ENCODE measurements around the gene PPP3R1. TPM values are rescaled to one million over a fixed set of nuclear protein-coding genes. Genes with fewer than 3 reads are reported as not detected.

PPP3R1 gene
- total RNA-seq, 1 experiment from 2014 or later, result 26.5 TPM

DNA sequence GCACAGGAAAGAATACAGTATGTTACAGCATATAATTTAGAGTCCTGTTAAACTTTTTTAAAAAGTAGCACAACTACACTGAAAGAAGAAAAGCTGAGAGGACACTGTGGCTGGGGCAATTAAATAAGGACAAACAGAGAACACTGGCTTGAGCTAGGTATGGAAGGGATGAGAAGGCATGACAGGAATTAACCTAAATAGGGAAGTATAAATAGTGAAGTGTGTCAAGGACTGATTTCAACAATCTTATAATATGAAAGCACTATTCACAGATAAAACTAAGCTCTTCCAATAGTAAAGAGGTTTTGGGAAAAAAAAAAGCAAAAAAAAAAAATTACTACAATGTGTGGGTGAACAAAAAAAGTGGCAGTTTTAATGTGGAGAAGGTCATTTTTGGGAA is 45.5 kb downstream of the PPP3R1 start:
- Histone ChIP-seq H3K4me1 (replicated peaks) (no peaks in the 10 kb centered on the region), H3K9me3 (replicated peaks) (no peaks in the 10 kb centered on the region), H3K27me3 (replicated peaks) (no peaks in the 10 kb centered on the region), H3K4me3 (no peak overlapping the region), H3K27ac (no peak overlapping the region), H3K36me3 (peaks cover 20% of the 10 kb centered on the region; the same call in 1 of the 2 replicates)
- no peak for DNase-seq (ENCODE audit: low read depth in 1 of 2, low spot score in 2 of 2)

DNA sequence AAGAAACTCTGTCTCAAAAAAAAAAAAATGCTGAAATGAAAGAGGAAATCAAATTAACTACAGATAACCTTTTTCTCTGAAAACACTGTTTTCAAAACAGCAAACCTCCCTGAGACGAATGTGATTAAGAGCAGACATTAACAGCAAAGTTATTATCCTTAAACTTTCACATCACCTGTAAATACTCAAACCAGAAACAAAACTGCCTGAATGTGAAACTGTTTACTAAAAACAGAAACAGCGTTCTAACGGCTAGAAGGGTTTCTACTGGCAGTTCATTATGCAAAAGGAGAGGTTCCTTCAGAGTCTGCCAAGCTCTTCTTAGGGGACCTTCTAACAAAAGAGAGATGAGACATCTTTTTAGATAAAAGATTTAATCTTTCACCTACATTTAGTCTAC is 48.7 kb downstream of the PPP3R1 start:
- Histone ChIP-seq H3K4me1 (replicated peaks) (no peaks in the 10 kb centered on the region), H3K27ac (no peak overlapping the region), H3K9me3 (replicated peaks) (no peaks in the 10 kb centered on the region), H3K4me3 (no peak overlapping the region), H3K36me3 (peaks cover 14% of the 10 kb centered on the region; the same call in 1 of the 2 replicates), H3K27me3 (replicated peaks) (no peaks in the 10 kb centered on the region)
- DNase-seq (ENCODE audit: low read depth in 1 of 2, low spot score in 2 of 2), result no peak

DNA sequence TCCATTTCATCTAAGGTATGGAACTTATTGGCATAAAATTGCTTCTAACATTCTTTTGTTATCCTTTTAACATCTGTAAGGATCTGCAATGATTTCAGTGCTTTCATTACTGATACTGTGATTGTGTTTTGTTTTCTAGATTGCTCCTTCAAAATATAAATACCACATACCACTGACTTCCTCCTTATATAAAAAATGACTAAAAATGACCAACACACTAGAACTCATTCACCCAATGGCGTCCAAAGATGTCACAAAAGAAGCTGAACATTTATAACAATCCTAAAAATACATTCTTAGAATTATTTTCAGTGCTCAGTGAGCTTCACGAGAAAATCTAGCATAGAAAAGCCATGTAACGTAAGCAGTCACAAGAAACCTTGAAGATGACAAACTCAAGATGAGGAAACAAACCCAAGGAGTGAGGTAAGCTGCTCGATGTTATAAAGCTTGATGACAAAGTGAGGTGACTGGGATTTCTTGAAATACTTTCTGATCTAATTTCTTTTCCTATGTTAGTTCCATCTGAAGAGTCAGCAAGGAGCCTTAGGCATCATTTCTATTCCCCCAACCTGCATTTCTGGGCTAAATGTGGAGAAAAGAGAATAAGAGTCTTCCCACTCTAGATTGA is 52.1 kb downstream of the PPP3R1 start:
- no peak overlapping the region for H3K4me3 ChIP-seq
- no peaks in the 10 kb centered on the region for H3K4me1 ChIP-seq (replicated peaks)
- H3K27ac ChIP-seq, result no peak overlapping the region
- no peaks in the 10 kb centered on the region for H3K27me3 ChIP-seq (replicated peaks)
- H3K36me3 ChIP-seq, result peaks cover 8% of the 10 kb centered on the region; the same call in 1 of the 2 replicates
- DNase-seq (ENCODE audit: low read depth in 1 of 2, low spot score in 2 of 2), result no peak
- no peaks in the 10 kb centered on the region for H3K9me3 ChIP-seq (replicated peaks)

DNA sequence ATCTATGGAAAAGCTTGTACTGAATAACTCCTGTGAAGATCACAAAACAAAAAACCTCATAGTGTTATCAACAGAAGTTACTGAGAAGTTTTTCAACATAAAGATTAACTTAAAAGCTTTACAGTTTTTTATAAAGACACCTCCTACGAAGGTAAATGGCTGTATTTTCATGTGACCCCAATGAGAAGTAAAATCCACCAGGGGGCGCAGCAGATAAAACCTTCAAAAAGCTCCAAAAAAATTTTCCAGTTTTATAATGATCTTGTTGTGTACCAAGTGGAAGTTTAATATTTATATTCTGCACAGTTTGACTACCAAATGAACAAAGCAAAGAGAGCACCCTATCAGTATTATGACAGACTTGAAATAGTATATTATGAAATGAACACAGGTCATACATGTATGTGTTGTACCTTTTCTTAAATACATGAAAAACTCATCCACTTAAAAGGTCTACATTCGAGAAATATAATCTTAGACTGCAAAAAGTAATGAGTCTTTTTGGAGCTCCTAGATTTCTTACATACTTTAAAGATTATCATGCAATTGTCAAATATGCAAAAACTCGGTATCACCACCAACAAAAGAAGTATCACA is 56.1 kb downstream of the PPP3R1 start:
- no peaks in the 10 kb centered on the region for H3K9me3 ChIP-seq (replicated peaks)
- no peak overlapping the region for H3K4me3 ChIP-seq
- H3K36me3 ChIP-seq, result no peaks in the 10 kb centered on the region; the same call in 1 of the 2 replicates
- H3K27ac ChIP-seq, result no peak overlapping the region
- H3K27me3 ChIP-seq (replicated peaks), result no peaks in the 10 kb centered on the region
- H3K4me1 ChIP-seq (replicated peaks), result peaks cover 16% of the 10 kb centered on the region
- peak in 1 of 2 experiments; percentile 21 for DNase-seq (ENCODE audit: low read depth in 1 of 2, low spot score in 2 of 2)

DNA sequence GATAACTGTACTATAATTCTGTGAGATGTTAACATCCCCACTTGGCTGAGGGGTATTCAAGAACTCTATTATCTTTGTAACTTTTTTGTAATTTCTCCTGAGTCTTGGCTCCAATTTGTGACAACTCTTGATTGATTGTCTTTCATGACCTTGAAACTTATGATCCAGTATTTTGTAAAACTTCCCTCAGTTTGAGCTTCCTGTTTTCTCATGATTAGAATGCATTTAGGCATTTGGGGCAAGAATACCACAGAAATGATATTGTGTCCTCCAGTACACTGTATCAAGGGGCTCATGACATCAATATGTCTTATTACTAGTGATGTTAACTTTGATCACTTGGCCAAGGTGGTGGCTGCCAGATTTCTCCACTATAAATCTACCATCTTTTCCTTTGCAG is 57.2 kb downstream of the PPP3R1 start:
- Histone ChIP-seq H3K27ac (no peak overlapping the region), H3K9me3 (replicated peaks) (no peaks in the 10 kb centered on the region), H3K4me1 (replicated peaks) (peaks cover 20% of the 10 kb centered on the region), H3K27me3 (replicated peaks) (no peaks in the 10 kb centered on the region), H3K36me3 (no peaks in the 10 kb centered on the region), H3K4me3 (no peak overlapping the region)
- no peak for DNase-seq (ENCODE audit: low read depth in 1 of 2, low spot score in 2 of 2)

DNA sequence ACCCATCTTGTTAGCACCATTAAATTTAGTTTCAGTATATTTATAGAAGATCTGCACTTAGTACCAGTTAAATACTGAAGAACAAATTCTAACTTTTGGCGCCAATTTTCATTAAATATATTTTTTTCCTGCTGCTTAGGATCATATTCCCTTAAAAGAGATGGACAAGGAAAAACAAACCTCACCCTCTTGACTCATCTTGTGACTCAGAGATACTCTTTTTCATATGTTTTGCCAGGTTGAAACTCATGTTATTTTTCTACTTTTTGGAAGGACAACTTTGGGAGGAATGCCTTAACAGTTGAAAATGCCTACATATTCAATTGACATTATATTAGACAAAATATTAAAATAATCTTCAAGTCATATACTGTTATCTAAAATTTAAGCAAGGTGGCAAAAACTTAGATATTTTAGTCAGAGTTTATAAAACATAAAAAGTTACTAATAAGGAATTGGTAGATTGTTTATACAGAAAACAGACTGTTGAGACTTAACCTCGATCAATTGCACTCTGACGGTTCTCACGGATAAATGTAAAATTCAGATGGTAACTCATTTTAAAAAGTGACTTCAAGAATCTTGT is 58.5 kb downstream of the PPP3R1 start:
- DNase-seq (ENCODE audit: low read depth in 1 of 2, low spot score in 2 of 2), result no peak
- H3K9me3 ChIP-seq (replicated peaks), result no peaks in the 10 kb centered on the region
- no peak overlapping the region for H3K4me3 ChIP-seq
- H3K27me3 ChIP-seq (replicated peaks), result no peaks in the 10 kb centered on the region
- H3K36me3 ChIP-seq, result no peaks in the 10 kb centered on the region
- peaks cover 20% of the 10 kb centered on the region for H3K4me1 ChIP-seq (replicated peaks)
- H3K27ac ChIP-seq, result no peak overlapping the region

DNA sequence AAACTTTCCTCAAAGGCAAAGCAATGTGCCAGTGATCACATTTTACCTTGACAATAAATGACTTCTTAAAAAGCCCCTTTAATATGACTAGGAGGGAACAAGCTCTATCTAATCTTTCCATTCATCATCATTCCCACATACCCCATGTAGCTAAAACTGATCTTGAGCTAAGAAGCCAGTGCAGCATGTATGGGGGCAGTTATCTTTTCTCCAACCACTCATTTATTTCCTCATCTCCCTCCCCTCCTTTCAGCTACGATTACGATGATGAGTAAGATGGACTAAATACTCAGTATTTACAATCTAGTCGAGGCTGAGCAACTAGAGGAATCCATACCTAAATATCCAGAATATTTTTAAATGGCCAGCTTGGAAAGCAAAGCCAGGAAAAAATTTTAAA is 59.2 kb downstream of the PPP3R1 start:
- Histone ChIP-seq H3K27ac (no peak overlapping the region), H3K4me3 (no peak overlapping the region), H3K27me3 (replicated peaks) (no peaks in the 10 kb centered on the region), H3K9me3 (replicated peaks) (no peaks in the 10 kb centered on the region), H3K4me1 (replicated peaks) (peaks cover 20% of the 10 kb centered on the region), H3K36me3 (no peaks in the 10 kb centered on the region)
- no peak for DNase-seq (ENCODE audit: low read depth in 1 of 2, low spot score in 2 of 2)

DNA sequence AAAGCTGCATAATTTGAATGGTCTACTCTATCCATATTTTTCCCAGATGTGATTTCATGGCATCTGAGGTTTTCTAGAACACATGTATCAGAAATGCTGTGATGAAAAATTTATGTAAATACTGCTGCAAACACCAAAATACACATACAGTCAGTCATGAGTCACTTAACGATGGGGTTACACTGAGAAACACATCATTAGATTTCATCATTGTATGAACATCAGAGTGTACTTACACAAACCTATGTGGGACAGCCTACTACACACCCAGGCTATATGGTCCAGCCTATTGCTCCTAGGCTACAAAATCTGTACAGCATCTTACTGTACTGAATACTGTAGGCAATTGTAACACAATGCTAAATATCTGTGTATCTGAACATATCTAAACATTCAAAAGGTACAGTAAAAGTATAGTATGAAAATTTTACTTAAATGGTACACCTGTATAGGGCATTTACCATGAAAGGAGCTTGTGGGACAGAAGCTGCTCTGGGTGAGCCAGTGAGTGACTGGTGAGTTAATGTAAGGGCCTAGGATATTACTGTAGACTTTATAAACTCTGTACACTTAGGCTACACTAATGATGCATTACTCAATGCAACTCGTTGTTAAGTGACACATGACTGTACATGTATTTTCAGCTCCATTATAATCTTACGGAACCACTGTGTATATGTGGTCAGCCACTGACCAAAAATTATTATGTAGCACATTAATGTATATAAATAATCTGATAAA is 61.2 kb downstream of the PPP3R1 start:
- peak in 1 of 2 experiments; percentile 20 for DNase-seq (ENCODE audit: low read depth in 1 of 2, low spot score in 2 of 2)
- Histone ChIP-seq H3K27ac (peak overlapping the region; percentile 19; the same call in 1 of the 2 replicates), H3K4me1 (replicated peaks) (peaks cover 20% of the 10 kb centered on the region), H3K9me3 (replicated peaks) (no peaks in the 10 kb centered on the region), H3K36me3 (peaks cover 5% of the 10 kb centered on the region), H3K27me3 (replicated peaks) (no peaks in the 10 kb centered on the region), H3K4me3 (no peak overlapping the region)

DNA sequence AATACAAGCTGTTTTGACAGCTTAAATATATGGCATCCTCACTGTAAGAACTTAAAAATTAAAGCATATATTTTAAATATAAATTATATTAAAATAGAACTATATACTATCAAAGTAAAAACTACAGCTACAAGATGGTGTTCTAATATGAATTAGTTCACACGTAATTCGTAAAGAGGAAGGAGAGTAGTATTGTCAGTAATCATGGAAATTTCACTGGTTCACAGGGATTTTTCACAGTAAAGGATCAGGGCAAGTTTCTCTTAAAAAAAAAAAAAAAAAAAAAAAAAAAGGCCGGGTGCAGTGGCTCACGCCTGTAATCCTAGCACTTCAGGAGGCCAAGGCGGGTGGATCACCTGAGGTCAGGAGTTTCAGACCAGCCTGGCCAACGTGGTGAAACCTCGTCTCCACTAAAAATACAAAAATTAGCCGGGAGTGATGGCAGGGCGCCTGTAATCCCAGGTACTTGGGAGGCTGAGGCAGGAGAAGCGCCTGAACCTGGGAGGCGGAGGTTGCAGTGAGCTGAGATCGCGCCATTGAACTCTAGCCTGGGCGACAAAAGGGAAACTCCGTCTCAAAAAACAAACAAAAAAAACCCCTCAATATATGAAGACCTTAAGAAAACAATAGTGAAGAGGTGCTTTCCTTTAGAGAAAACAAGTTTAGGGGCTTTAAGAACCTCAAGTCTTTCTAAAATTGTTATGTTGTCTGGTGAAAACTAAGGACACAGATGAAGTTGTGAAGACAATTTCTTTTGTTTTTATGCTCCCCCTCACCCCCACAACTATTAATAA is 62.1 kb downstream of the PPP3R1 start:
- H3K27ac ChIP-seq, result no peak overlapping the region
- H3K27me3 ChIP-seq (replicated peaks), result no peaks in the 10 kb centered on the region
- H3K9me3 ChIP-seq (replicated peaks), result no peaks in the 10 kb centered on the region
- no peak for DNase-seq (ENCODE audit: low read depth in 1 of 2, low spot score in 2 of 2)
- no peak overlapping the region for H3K4me3 ChIP-seq
- H3K4me1 ChIP-seq (replicated peaks), result peaks cover 20% of the 10 kb centered on the region
- H3K36me3 ChIP-seq, result peaks cover 12% of the 10 kb centered on the region

DNA sequence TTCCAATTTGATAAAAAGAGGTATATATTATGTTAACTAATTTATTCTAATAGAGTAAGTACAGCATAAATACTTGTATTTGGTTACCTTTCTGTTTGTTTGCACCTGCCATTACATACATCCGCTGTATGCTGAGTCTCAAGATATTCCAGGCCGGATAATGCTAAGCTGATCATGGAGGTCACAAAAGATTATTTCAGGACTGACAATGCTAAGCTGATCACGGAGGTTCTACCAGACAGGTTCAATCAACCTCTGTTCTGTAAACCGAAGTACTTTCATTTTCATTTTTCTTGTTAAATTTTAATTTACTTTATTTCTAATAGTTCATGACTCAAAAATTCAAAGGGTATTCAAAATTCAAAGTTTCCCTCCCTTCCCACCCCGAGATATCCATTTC is 63.5 kb downstream of the PPP3R1 start:
- Histone ChIP-seq H3K27ac (no peak overlapping the region), H3K27me3 (replicated peaks) (no peaks in the 10 kb centered on the region), H3K4me1 (replicated peaks) (peaks cover 17% of the 10 kb centered on the region), H3K36me3 (peaks cover 21% of the 10 kb centered on the region), H3K4me3 (no peak overlapping the region), H3K9me3 (replicated peaks) (no peaks in the 10 kb centered on the region)
- no peak for DNase-seq (ENCODE audit: low read depth in 1 of 2, low spot score in 2 of 2)

DNA sequence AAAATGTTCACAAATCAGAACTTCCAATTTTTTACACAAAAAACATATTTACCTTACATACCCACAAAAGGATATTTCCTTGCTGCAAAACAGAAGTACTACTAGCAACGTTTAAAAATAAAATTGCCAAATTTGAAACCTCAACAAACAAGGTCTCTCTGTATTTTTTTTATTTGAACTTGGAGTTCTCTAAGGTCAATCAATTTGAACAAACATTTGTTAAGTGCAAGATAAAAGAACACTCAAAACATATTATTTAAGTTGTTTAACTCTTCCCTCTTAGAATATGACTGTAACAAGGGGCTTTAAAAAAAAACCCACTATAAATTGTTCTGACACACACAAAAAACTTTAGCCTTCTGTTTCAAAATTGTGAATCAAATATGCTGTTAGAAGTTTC is 65.0 kb downstream of the PPP3R1 start:
- Histone ChIP-seq H3K4me3 (no peak overlapping the region), H3K4me1 (replicated peaks) (peaks cover 9% of the 10 kb centered on the region), H3K36me3 (peaks cover 31% of the 10 kb centered on the region), H3K27ac (no peak overlapping the region), H3K9me3 (replicated peaks) (no peaks in the 10 kb centered on the region), H3K27me3 (replicated peaks) (no peaks in the 10 kb centered on the region)
- DNase-seq (ENCODE audit: low read depth in 1 of 2, low spot score in 2 of 2), result no peak

DNA sequence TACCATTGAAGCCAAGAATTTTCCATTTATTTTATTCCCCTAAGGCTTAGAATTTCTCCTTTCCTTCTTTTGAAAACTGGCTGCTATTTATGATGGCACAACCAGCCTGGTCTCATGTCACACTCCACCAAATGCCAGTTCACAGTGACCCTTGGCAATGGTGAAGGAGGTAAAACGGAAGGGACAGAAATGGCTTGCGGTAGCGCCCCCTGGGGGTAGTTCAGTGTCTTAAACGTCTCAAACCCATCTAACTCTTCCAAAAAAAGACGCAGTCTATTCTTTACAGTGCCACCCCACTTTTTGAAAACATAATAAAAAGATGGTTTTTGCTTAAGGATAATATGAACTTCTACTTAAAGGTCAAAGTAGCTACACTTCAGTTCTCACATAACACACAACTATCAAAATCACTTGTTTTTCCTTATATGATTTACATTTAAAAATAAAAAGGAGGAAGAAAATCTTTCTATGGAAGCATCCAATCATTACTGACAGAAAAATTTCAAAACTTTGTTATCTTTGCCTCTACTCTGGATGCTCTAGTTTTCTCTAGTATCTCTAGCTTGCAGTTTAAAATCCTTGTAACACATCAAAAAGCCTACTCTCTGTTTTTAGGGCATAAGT is 66.7 kb downstream of the PPP3R1 start:
- Histone ChIP-seq H3K9me3 (replicated peaks) (no peaks in the 10 kb centered on the region), H3K4me1 (replicated peaks) (no peaks in the 10 kb centered on the region; the same call in 1 of the 2 replicates), H3K27ac (no peak overlapping the region), H3K36me3 (peaks cover 42% of the 10 kb centered on the region), H3K4me3 (no peak overlapping the region), H3K27me3 (replicated peaks) (no peaks in the 10 kb centered on the region)
- peak in 1 of 2 experiments; percentile 52 for DNase-seq (ENCODE audit: low read depth in 1 of 2, low spot score in 2 of 2)

DNA sequence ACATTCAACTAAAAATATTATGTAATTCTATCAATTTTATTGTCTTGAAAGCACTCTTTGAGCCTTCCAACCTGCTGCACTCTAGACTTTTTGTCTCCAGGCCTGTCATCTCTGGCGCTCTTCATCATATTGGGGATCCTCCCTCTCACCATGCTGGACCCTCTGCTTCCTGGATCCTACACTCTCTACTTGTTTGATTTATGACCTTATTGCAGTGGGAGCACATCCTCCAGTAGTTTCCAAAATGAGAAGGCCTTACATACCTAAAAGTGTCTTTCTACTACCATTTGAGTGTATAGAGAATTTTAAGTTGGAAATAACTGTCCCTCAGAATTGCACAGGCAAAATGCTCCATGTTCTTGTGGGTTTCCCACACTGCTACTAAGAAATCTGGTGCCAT is 69.4 kb downstream of the PPP3R1 start:
- no peaks in the 10 kb centered on the region for H3K9me3 ChIP-seq (replicated peaks)
- no peaks in the 10 kb centered on the region for H3K4me1 ChIP-seq (replicated peaks)
- no peak overlapping the region for H3K27ac ChIP-seq
- no peak overlapping the region for H3K4me3 ChIP-seq
- peaks cover 61% of the 10 kb centered on the region for H3K36me3 ChIP-seq
- no peaks in the 10 kb centered on the region for H3K27me3 ChIP-seq (replicated peaks)
- no peak for DNase-seq (ENCODE audit: low read depth in 1 of 2, low spot score in 2 of 2)

All from SJSA1 (cell line).